CD4-positive, alpha-beta memory T cell (primary cell): Measurements from ENCODE around the gene NLRC3. TPM values are rescaled to one million over a fixed set of nuclear protein-coding genes. Genes with fewer than 3 reads are reported as not detected.
"Not testable (repeated sequence)": the region's sequence is repeated elsewhere in the genome, so short reads cannot be mapped to it uniquely, and the experiment has no call there.

Experiments
- CTCF ChIA-PET: fragments of 350-600 bp; sonication (Branson Sonifier 250); formaldehyde crosslinking; loops from one replicate; lab custom pipeline; 2021; ENCODE audit warnings: inconsistent platforms; ENCODE audit not compliant: partially characterized antibody; lab: Charles Lee
- POLR2A ChIA-PET: fragments of 350-600 bp; sonication (Branson Sonifier 250); formaldehyde crosslinking; loops from one replicate; lab custom pipeline; 2021; ENCODE audit not compliant: partially characterized antibody; lab: Charles Lee
- DNase-seq, 5 donors: peaks; one replicate each; pipeline versions ENCODE4 v3.0.0 to v3.0.0-alpha.2; 2020 to 2022; ENCODE audit warnings: mixed read lengths in 1 of 5
- H3K27ac ChIP-seq: one replicate; pipeline ENCODE4 v1.7.0; 2013; ENCODE audit warnings: low read depth, low read length
- H3K27me3 ChIP-seq: 2 replicates; pipeline ENCODE4 v1.7.0; 2013; ENCODE audit warnings: mild to moderate bottlenecking, low read length, moderate library complexity; ENCODE audit not compliant: insufficient read depth
- H3K36me3 ChIP-seq: 2 replicates; pipeline ENCODE4 v1.7.0; 2013; ENCODE audit warnings: mild to moderate bottlenecking, low read length, moderate library complexity; ENCODE audit not compliant: insufficient read depth
- H3K4me1 ChIP-seq: 2 replicates; pipeline ENCODE4 v1.7.0; 2013; ENCODE audit warnings: mild to moderate bottlenecking, low read length, moderate library complexity; ENCODE audit not compliant: insufficient read depth
- H3K4me3 ChIP-seq, 2 donors: one replicate each; pipeline ENCODE4 v1.7.0; 2013; ENCODE audit warnings: low read length in 2 of 2, mild to moderate bottlenecking in 1 of 2
- H3K9me3 ChIP-seq, 2 donors: one replicate each; pipeline ENCODE4 v1.7.0; 2013; ENCODE audit warnings: low read length in 2 of 2, control low read depth in 1 of 2; ENCODE audit not compliant: control insufficient read depth in 1 of 2
- H3K27ac Mint-ChIP-seq, 7 donors: one replicate each; pipeline ENCODE4 v1.8.0; 2020 to 2021; ENCODE audit warnings: mixed read lengths in 7 of 7, mild to moderate bottlenecking in 6 of 7, inconsistent platforms in 3 of 7, moderate library complexity in 3 of 7
- H3K27me3 Mint-ChIP-seq, 2 donors: one replicate each; pipeline ENCODE4 v1.8.0; 2020 to 2021; ENCODE audit warnings: mixed read lengths in 2 of 2
- H3K36me3 Mint-ChIP-seq, 2 donors: one replicate each; pipeline ENCODE4 v1.8.0; 2020 to 2021; ENCODE audit warnings: mixed read lengths in 2 of 2, inconsistent platforms in 1 of 2, mild to moderate bottlenecking in 1 of 2
- H3K4me1 Mint-ChIP-seq, 4 donors: one replicate each; pipeline ENCODE4 v1.8.0; 2020 to 2021; ENCODE audit warnings: mixed read lengths in 4 of 4, mild to moderate bottlenecking in 1 of 4
- H3K4me3 Mint-ChIP-seq, 8 donors: one replicate each; pipeline ENCODE4 v1.8.0; 2020 to 2021; ENCODE audit warnings: mixed read lengths in 8 of 8, mild to moderate bottlenecking in 7 of 8, moderate library complexity in 6 of 8, inconsistent platforms in 3 of 8
- H3K9me3 Mint-ChIP-seq, 8 donors: one replicate each; pipeline ENCODE4 v1.8.0; 2020 to 2021; ENCODE audit warnings: mixed read lengths in 8 of 8, mild to moderate bottlenecking in 5 of 8, inconsistent platforms in 3 of 8, moderate library complexity in 1 of 8
- intact Hi-C: fragments of 100-400 bp; cut with micrococcal nuclease; formaldehyde crosslinking; loops from one replicate; pipeline ENCODE4 v1.15.1; 2023
- polyA plus RNA-seq, 2 donors: library from polyadenylated mRNA; unstranded; fragments of 300-500 nt; fragmentation: Illumina TruSeq; gene quantifications; one replicate each; pipeline ENCODE4 v1.2.3, GENCODE V29; 2021
- total RNA-seq, 2 experiments: library from RNA; stranded (reverse); gene quantifications; one replicate each; pipeline ENCODE4 v1.2.3, GENCODE V29; 2021

The NLRC3 gene
- total and polyA plus RNA-seq, 4 experiments from 2014 or later: 13.1 to 111 (median 75.0) TPM

- Mint-ChIP-seq H3K4me1 (peaks cover 37 to 56% (median 47%) of the 10 kb centered on the region in 4 donors), H3K27me3 (no peaks in the 10 kb centered on the region), H3K27ac (peak overlapping the region; percentile 44 to 99 (median 88)), H3K9me3 (peaks cover 0 to 5% (median 0%) of the 10 kb centered on the region in 8 donors), H3K36me3 (peaks cover 10 to 33% of the 10 kb centered on the region in 2 donors), H3K4me3 (peak overlapping the region; percentile 97 to 100 (median 100))
- Histone ChIP-seq H3K4me3 (peak overlapping the region in 1 of 2 donors; percentile 98), H3K4me1 (peaks cover 34% of the 10 kb centered on the region), H3K9me3 (no peaks in the 10 kb centered on the region), H3K36me3 (no peaks in the 10 kb centered on the region), H3K27me3 (no peaks in the 10 kb centered on the region), H3K27ac (peak overlapping the region; percentile 92)
- no peak for DNase-seq
- ChIA-PET POLR2A (interaction anchor here (1.1 to 1.5 kb wide), 4 partner anchors 13 to 212 kb away, joined by 3 to 32 read pairs (median 4); partner anchors contain the start of genes NLRC3, ZNF174 and ZSCAN32), CTCF (interaction anchor here (0.6 to 1.4 kb wide), 6 partner anchors 8 to 806 kb away, joined by 3 to 5 read pairs (median 3); partner anchors contain the start of gene NLRC3)
- intact Hi-C loops: loop anchor here (10.0 kb wide), 1 partner anchor 108 kb away; the partner anchor contains the start of gene CLUAP1
Observed at GRCh38 chr16:3612510-3613466, 35.6 kb upstream of the NLRC3 start.

GRCh38 chr16:3611146-3611975 lies 34.2 kb upstream of the NLRC3 start, which contains the start of gene SLX4:
Gene SLX4 (minus strand): TSS chr16:3611606. CDS start chr16:3608964, 2,642 bp downstream.
- H3K27me3 Mint-ChIP-seq: no peaks in the 10 kb centered on the region
- ChIA-PET POLR2A (interaction anchor here (0.7 to 1.5 kb wide), 10 partner anchors 12 to 210 kb away, joined by 3 to 32 read pairs (median 4); partner anchors contain the start of genes DNASE1, NLRC3, TRAP1 and ZNF174), CTCF (interaction anchor here (0.6 to 1.4 kb wide), 5 partner anchors 9 to 808 kb away, joined by 3 to 5 read pairs (median 3); partner anchors contain the start of gene NLRC3)
- DNase-seq: peak; percentile 88 to 97 (median 94)
- Histone ChIP-seq H3K4me1 (peaks cover 34% of the 10 kb centered on the region), H3K27me3 (no peaks in the 10 kb centered on the region), H3K36me3 (no peaks in the 10 kb centered on the region), H3K4me3 (peak within 1 kb of the TSS; percentile 89 to 98), H3K9me3 (no peaks in the 10 kb centered on the region), H3K27ac (peak within 1 kb of the TSS; percentile 92)
- H3K36me3 Mint-ChIP-seq: peaks cover 8 to 29% of the 10 kb centered on the region in 2 donors
- H3K4me3 Mint-ChIP-seq: peak within 1 kb of the TSS; percentile 97 to 100 (median 100)
- H3K9me3 Mint-ChIP-seq: peaks cover 0 to 5% (median 0%) of the 10 kb centered on the region in 8 donors
- intact Hi-C loops: loop anchor here (1.0 to 10.0 kb wide), 4 partner anchors 33 to 211 kb away; partner anchors contain the start of genes CLUAP1, NAA60, ZNF174 and ZNF597
- peaks cover 34 to 56% (median 47%) of the 10 kb centered on the region in 4 donors for H3K4me1 Mint-ChIP-seq
- H3K27ac Mint-ChIP-seq: peak within 1 kb of the TSS; percentile 88 to 100 (median 98)

DNA sequence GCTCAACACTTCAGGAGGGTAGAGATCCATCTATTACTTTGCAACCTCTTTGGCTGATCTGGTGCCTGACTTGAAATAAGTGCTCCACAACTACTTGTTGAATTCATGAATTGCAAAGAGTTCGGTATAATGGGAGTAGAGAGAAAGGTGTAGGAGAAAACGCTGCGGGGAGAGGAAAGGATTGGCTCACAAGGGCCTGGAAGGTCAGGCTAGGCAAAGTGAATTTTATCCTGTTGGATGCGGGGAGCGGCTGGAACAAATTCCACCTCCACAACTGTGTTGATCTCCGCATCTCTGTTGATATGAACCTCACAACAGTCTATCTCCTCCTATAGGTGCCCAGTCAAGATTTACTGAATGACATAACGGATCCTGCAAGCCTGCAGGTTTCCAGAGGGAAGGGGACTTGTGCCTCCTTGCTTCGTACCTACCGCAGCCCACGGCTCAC lies 33.5 kb upstream of the NLRC3 start:
- no peaks in the 10 kb centered on the region for H3K36me3 ChIP-seq
- H3K27me3 ChIP-seq: no peaks in the 10 kb centered on the region
- H3K27ac Mint-ChIP-seq: peak overlapping the region; percentile 44 to 89 (median 87)
- CTCF ChIA-PET: no interaction called here
- peaks cover 0 to 5% (median 0%) of the 10 kb centered on the region in 8 donors for H3K9me3 Mint-ChIP-seq
- POLR2A ChIA-PET: interaction anchor here (1.0 kb wide), 1 partner anchor 34 kb away, joined by 3 read pairs; the partner anchor contains the start of gene NLRC3
- no peaks in the 10 kb centered on the region for H3K9me3 ChIP-seq
- peak overlapping the region; percentile 92 for H3K27ac ChIP-seq
- H3K36me3 Mint-ChIP-seq: peaks cover 11 to 25% of the 10 kb centered on the region in 2 donors
- intact Hi-C loops: loop anchor here (1.0 to 10.0 kb wide), 4 partner anchors 32 to 210 kb away; partner anchors contain the start of genes CLUAP1, NAA60, ZNF174 and ZNF597
- peaks cover 34% of the 10 kb centered on the region for H3K4me1 ChIP-seq
- peak overlapping the region; percentile 91 to 100 (median 98) for H3K4me3 Mint-ChIP-seq
- peaks cover 32 to 54% (median 46%) of the 10 kb centered on the region in 4 donors for H3K4me1 Mint-ChIP-seq
- peak overlapping the region; percentile 49 to 98 for H3K4me3 ChIP-seq
- no peaks in the 10 kb centered on the region for H3K27me3 Mint-ChIP-seq
- DNase-seq: peak in 1 of 5 donors; percentile 3

DNA sequence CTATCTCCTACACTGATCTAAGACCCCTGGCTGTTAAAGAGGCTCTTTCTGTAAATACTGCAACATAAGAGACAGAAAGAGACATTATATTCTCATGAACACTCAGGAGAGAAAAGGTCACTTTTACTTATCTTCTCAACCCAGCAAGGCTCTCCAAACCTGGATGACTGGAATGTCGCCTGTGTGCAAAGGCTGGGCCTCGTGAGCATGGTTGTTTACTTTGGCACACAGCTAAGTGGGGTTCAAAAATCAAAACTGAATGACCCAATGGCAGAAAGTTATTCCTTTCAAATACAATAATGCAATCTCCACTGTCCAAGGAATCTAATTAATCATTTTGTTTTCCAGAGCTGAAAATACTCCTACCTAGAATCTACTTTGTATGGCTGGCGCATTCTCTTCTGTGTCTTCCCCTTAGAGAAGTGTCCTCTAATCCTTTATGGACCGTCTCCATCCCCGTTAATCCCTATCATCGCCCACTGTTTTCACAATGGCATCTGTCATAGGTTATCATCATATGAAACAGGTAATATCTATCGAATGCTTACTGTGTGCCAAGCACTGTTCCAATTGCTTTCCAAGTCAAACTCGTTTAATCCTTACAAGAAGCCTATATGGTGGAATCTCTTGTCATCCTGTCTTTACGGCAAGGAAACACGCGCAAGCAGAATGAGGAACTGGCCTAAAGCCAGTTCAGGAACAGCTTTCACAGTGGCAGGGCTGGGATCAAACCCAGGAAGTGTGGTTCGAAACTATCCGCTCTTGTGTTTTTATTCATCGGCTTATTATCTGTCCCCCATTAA lies 32.9 kb upstream of the NLRC3 start:
- DNase-seq: no peak
- peaks cover 0 to 5% (median 0%) of the 10 kb centered on the region in 8 donors for H3K9me3 Mint-ChIP-seq
- H3K4me3 Mint-ChIP-seq: peak overlapping the region; percentile 91 to 100 (median 98)
- peaks cover 28% of the 10 kb centered on the region for H3K4me1 ChIP-seq
- no peak overlapping the region for H3K4me3 ChIP-seq
- no peaks in the 10 kb centered on the region for H3K36me3 ChIP-seq
- CTCF ChIA-PET: no interaction called here
- peaks cover 8 to 19% of the 10 kb centered on the region in 2 donors for H3K36me3 Mint-ChIP-seq
- no peaks in the 10 kb centered on the region for H3K27me3 ChIP-seq
- no peaks in the 10 kb centered on the region for H3K27me3 Mint-ChIP-seq
- intact Hi-C loops: loop anchor here (2.0 to 10.0 kb wide), 3 partner anchors 105 to 209 kb away; partner anchors contain the start of genes CLUAP1, NAA60, ZNF174 and ZNF597
- peaks cover 27 to 48% (median 40%) of the 10 kb centered on the region in 4 donors for H3K4me1 Mint-ChIP-seq
- H3K27ac ChIP-seq: peak overlapping the region; percentile 92
- H3K27ac Mint-ChIP-seq: peak overlapping the region; percentile 44 to 89 (median 87)
- POLR2A ChIA-PET: interaction anchor here (1.0 kb wide), 1 partner anchor 33 kb away, joined by 3 read pairs; the partner anchor contains the start of gene NLRC3
- no peaks in the 10 kb centered on the region for H3K9me3 ChIP-seq

GRCh38 chr16:3608976-3609375 lies 31.8 kb upstream of the NLRC3 start:
- H3K27me3 ChIP-seq, POLR2A ChIA-PET, intact Hi-C loops, H3K27ac ChIP-seq, H3K9me3 Mint-ChIP-seq, H3K4me3 Mint-ChIP-seq, H3K9me3 ChIP-seq, H3K36me3 ChIP-seq, DNase-seq, CTCF ChIA-PET, H3K27me3 Mint-ChIP-seq, H3K4me3 ChIP-seq, H3K27ac Mint-ChIP-seq: not testable (repeated sequence)
- peaks cover 21 to 37% (median 32%) of the 10 kb centered on the region in 4 donors for H3K4me1 Mint-ChIP-seq
- peaks cover 5 to 19% of the 10 kb centered on the region in 2 donors for H3K36me3 Mint-ChIP-seq
- peaks cover 27% of the 10 kb centered on the region for H3K4me1 ChIP-seq

DNA sequence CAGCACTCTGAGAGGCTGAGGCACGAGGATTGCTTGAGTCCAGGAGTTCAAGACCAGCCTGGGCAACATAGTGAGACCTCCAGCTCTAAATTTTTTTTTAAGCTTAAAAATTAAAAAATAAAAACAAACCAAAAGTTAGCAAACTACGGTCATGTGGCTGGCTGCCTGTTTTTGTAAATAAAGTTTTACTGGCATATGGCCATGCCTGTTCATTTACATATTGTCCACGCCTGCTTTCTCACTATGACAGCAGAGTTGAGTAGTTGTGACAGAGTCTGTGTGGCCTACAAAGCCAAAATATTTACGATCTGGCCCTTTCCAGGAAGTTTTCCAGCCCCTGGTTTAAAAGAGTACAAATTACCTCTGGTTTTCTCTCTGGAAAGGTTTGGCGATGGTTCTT lies 30.9 kb upstream of the NLRC3 start:
- H3K4me3 Mint-ChIP-seq: no peak overlapping the region
- H3K9me3 Mint-ChIP-seq: peaks cover 0 to 5% (median 0%) of the 10 kb centered on the region in 8 donors
- H3K27me3 Mint-ChIP-seq: no peaks in the 10 kb centered on the region
- no peak overlapping the region for H3K4me3 ChIP-seq
- no peaks in the 10 kb centered on the region for H3K9me3 ChIP-seq
- H3K27ac ChIP-seq: no peak overlapping the region
- intact Hi-C loops: no loop called here
- no peak for DNase-seq
- H3K27me3 ChIP-seq: no peaks in the 10 kb centered on the region
- no peaks in the 10 kb centered on the region for H3K36me3 ChIP-seq
- H3K4me1 Mint-ChIP-seq: peaks cover 15 to 31% (median 26%) of the 10 kb centered on the region in 4 donors
- ChIA-PET CTCF (no interaction called here), POLR2A (no interaction called here)
- H3K27ac Mint-ChIP-seq: no peak overlapping the region
- H3K4me1 ChIP-seq: peaks cover 21% of the 10 kb centered on the region
- peaks cover 10 to 19% of the 10 kb centered on the region in 2 donors for H3K36me3 Mint-ChIP-seq
